ENCODE results near the gene ZDHHC21.

Gene ZDHHC21

GRCh38 chr9:14645648-14646047, 47.6 kb downstream of the ZDHHC21 start:
- H3K27me3 ChIP-seq (ENCODE audit: control insufficient read depth, insufficient read depth, low read length) = no peaks in the 10 kb centered on the region
- no peak overlapping the region for H3K27ac ChIP-seq (ENCODE audit: low read length)
- no peak overlapping the region for H3K9ac ChIP-seq (ENCODE audit: low read length)
- H3K36me3 ChIP-seq (ENCODE audit: control insufficient read depth, low read depth, low read length) = no peaks in the 10 kb centered on the region
- no peaks in the 10 kb centered on the region for H3K9me3 ChIP-seq (ENCODE audit: control insufficient read depth, low read depth, low read length)
- H3K4me3 ChIP-seq (ENCODE audit: low read length) = no peak overlapping the region
- no peaks in the 10 kb centered on the region for H3K4me1 ChIP-seq (ENCODE audit: control insufficient read depth, low read depth, low read length)

GRCh38 chr9:14640967-14641366, 52.3 kb downstream of the ZDHHC21 start:
- no peak overlapping the region for H3K9ac ChIP-seq (ENCODE audit: low read length)
- H3K4me1 ChIP-seq (ENCODE audit: control insufficient read depth, low read depth, low read length) = no peaks in the 10 kb centered on the region
- no peaks in the 10 kb centered on the region for H3K9me3 ChIP-seq (ENCODE audit: control insufficient read depth, low read depth, low read length)
- no peaks in the 10 kb centered on the region for H3K27me3 ChIP-seq (ENCODE audit: control insufficient read depth, insufficient read depth, low read length)
- no peaks in the 10 kb centered on the region for H3K36me3 ChIP-seq (ENCODE audit: control insufficient read depth, low read depth, low read length)
- no peak overlapping the region for H3K4me3 ChIP-seq (ENCODE audit: low read length)
- no peak overlapping the region for H3K27ac ChIP-seq (ENCODE audit: low read length)

GRCh38 chr9:14640294-14640693, 52.9 kb downstream of the ZDHHC21 start:
- Histone ChIP-seq H3K36me3 (ENCODE audit: control insufficient read depth, low read depth, low read length) (no peaks in the 10 kb centered on the region), H3K9ac (ENCODE audit: low read length) (no peak overlapping the region), H3K4me1 (ENCODE audit: control insufficient read depth, low read depth, low read length) (no peaks in the 10 kb centered on the region), H3K27ac (ENCODE audit: low read length) (no peak overlapping the region), H3K9me3 (ENCODE audit: control insufficient read depth, low read depth, low read length) (no peaks in the 10 kb centered on the region), H3K4me3 (ENCODE audit: low read length) (no peak overlapping the region), H3K27me3 (ENCODE audit: control insufficient read depth, insufficient read depth, low read length) (no peaks in the 10 kb centered on the region)

GRCh38 chr9:14633906-14634565, 59.2 kb downstream of the ZDHHC21 start:
- no peaks in the 10 kb centered on the region for H3K36me3 ChIP-seq (ENCODE audit: control insufficient read depth, low read depth, low read length)
- H3K27ac ChIP-seq (ENCODE audit: low read length) = no peak overlapping the region
- no peak overlapping the region for H3K4me3 ChIP-seq (ENCODE audit: low read length)
- no peaks in the 10 kb centered on the region for H3K9me3 ChIP-seq (ENCODE audit: control insufficient read depth, low read depth, low read length)
- H3K4me1 ChIP-seq (ENCODE audit: control insufficient read depth, low read depth, low read length) = peaks cover 2% of the 10 kb centered on the region
- no peaks in the 10 kb centered on the region for H3K27me3 ChIP-seq (ENCODE audit: control insufficient read depth, insufficient read depth, low read length)
- H3K9ac ChIP-seq (ENCODE audit: low read length) = no peak overlapping the region

GRCh38 chr9:14633148-14633547, 60.1 kb downstream of the ZDHHC21 start:
- no peaks in the 10 kb centered on the region for H3K9me3 ChIP-seq (ENCODE audit: control insufficient read depth, low read depth, low read length)
- no peak overlapping the region for H3K9ac ChIP-seq (ENCODE audit: low read length)
- no peaks in the 10 kb centered on the region for H3K36me3 ChIP-seq (ENCODE audit: control insufficient read depth, low read depth, low read length)
- H3K27ac ChIP-seq (ENCODE audit: low read length) = no peak overlapping the region
- H3K27me3 ChIP-seq (ENCODE audit: control insufficient read depth, insufficient read depth, low read length) = no peaks in the 10 kb centered on the region
- H3K4me1 ChIP-seq (ENCODE audit: control insufficient read depth, low read depth, low read length) = peaks cover 5% of the 10 kb centered on the region
- H3K4me3 ChIP-seq (ENCODE audit: low read length) = no peak overlapping the region

GRCh38 chr9:14627513-14627912, 65.7 kb downstream of the ZDHHC21 start:
- Histone ChIP-seq H3K4me3 (ENCODE audit: low read length) (no peak overlapping the region), H3K9ac (ENCODE audit: low read length) (no peak overlapping the region), H3K4me1 (ENCODE audit: control insufficient read depth, low read depth, low read length) (peaks cover 5% of the 10 kb centered on the region), H3K27ac (ENCODE audit: low read length) (no peak overlapping the region), H3K27me3 (ENCODE audit: control insufficient read depth, insufficient read depth, low read length) (no peaks in the 10 kb centered on the region), H3K36me3 (ENCODE audit: control insufficient read depth, low read depth, low read length) (no peaks in the 10 kb centered on the region), H3K9me3 (ENCODE audit: control insufficient read depth, low read depth, low read length) (no peaks in the 10 kb centered on the region)

- Histone ChIP-seq H3K36me3 (ENCODE audit: control insufficient read depth, low read depth, low read length) (no peaks in the 10 kb centered on the region), H3K9ac (ENCODE audit: low read length) (no peak overlapping the region), H3K9me3 (ENCODE audit: control insufficient read depth, low read depth, low read length) (no peaks in the 10 kb centered on the region), H3K4me1 (ENCODE audit: control insufficient read depth, low read depth, low read length) (no peaks in the 10 kb centered on the region), H3K4me3 (ENCODE audit: low read length) (no peak overlapping the region), H3K27ac (ENCODE audit: low read length) (no peak overlapping the region), H3K27me3 (ENCODE audit: control insufficient read depth, insufficient read depth, low read length) (no peaks in the 10 kb centered on the region)
These were observed 74.3 kb downstream of the ZDHHC21 start for GRCh38 chr9:14618836-14619420.

- Histone ChIP-seq H3K4me3 (ENCODE audit: low read length) (no peak overlapping the region), H3K9ac (ENCODE audit: low read length) (no peak overlapping the region), H3K9me3 (ENCODE audit: control insufficient read depth, low read depth, low read length) (no peaks in the 10 kb centered on the region), H3K4me1 (ENCODE audit: control insufficient read depth, low read depth, low read length) (no peaks in the 10 kb centered on the region), H3K27me3 (ENCODE audit: control insufficient read depth, insufficient read depth, low read length) (no peaks in the 10 kb centered on the region), H3K36me3 (ENCODE audit: control insufficient read depth, low read depth, low read length) (no peaks in the 10 kb centered on the region), H3K27ac (ENCODE audit: low read length) (no peak overlapping the region)
These were observed 76.8 kb downstream of the ZDHHC21 start for GRCh38 chr9:14616188-14616982.

- Histone ChIP-seq H3K4me1 (ENCODE audit: control insufficient read depth, low read depth, low read length) (no peaks in the 10 kb centered on the region), H3K9ac (ENCODE audit: low read length) (no peak overlapping the region), H3K9me3 (ENCODE audit: control insufficient read depth, low read depth, low read length) (no peaks in the 10 kb centered on the region), H3K27ac (ENCODE audit: low read length) (no peak overlapping the region), H3K4me3 (ENCODE audit: low read length) (no peak overlapping the region), H3K27me3 (ENCODE audit: control insufficient read depth, insufficient read depth, low read length) (no peaks in the 10 kb centered on the region), H3K36me3 (ENCODE audit: control insufficient read depth, low read depth, low read length) (no peaks in the 10 kb centered on the region)
These were observed 84.7 kb downstream of the ZDHHC21 start for GRCh38 chr9:14608540-14608939.

GRCh38 chr9:14597171-14597799, 95.9 kb downstream of the ZDHHC21 start:
- Histone ChIP-seq H3K27me3 (ENCODE audit: control insufficient read depth, insufficient read depth, low read length) (no peaks in the 10 kb centered on the region), H3K4me3 (ENCODE audit: low read length) (no peak overlapping the region), H3K9me3 (ENCODE audit: control insufficient read depth, low read depth, low read length) (no peaks in the 10 kb centered on the region), H3K4me1 (ENCODE audit: control insufficient read depth, low read depth, low read length) (no peaks in the 10 kb centered on the region), H3K36me3 (ENCODE audit: control insufficient read depth, low read depth, low read length) (no peaks in the 10 kb centered on the region), H3K9ac (ENCODE audit: low read length) (no peak overlapping the region), H3K27ac (ENCODE audit: low read length) (no peak overlapping the region)

GRCh38 chr9:14593406-14593805, 99.8 kb downstream of the ZDHHC21 start:
- Histone ChIP-seq H3K9ac (ENCODE audit: low read length) (no peak overlapping the region), H3K4me1 (ENCODE audit: control insufficient read depth, low read depth, low read length) (no peaks in the 10 kb centered on the region), H3K4me3 (ENCODE audit: low read length) (no peak overlapping the region), H3K9me3 (ENCODE audit: control insufficient read depth, low read depth, low read length) (no peaks in the 10 kb centered on the region), H3K36me3 (ENCODE audit: control insufficient read depth, low read depth, low read length) (no peaks in the 10 kb centered on the region), H3K27ac (ENCODE audit: low read length) (no peak overlapping the region), H3K27me3 (ENCODE audit: control insufficient read depth, insufficient read depth, low read length) (no peaks in the 10 kb centered on the region)
